MM.1S (cell line): ENCODE data around the gene UFD1.

Experiments
- DNase-seq: peaks from one replicate; pipeline ENCODE4 v3.0.0-alpha.2; 2015
- H2AFZ ChIP-seq: fragments of 300-600 bp; sonication (generic); 2 replicates; pipeline ENCODE4 v1.6.0; 2016; ENCODE audit warnings: antibody characterized with exemption, low read length
- H3F3A ChIP-seq: fragments of 300-600 bp; sonication (generic); 2 replicates; pipeline ENCODE4 v1.6.1; 2016; ENCODE audit warnings: mild to moderate bottlenecking, antibody characterized with exemption, low read length, moderate library complexity, mixed read lengths; ENCODE audit not compliant: insufficient read depth
- H3K27ac ChIP-seq: fragments of 300-600 bp; sonication (generic); 2 replicates; pipeline ENCODE4 v1.5.1; 2016; ENCODE audit warnings: mild to moderate bottlenecking, low read length
- H3K27me3 ChIP-seq: fragments of 300-600 bp; sonication (generic); replicated peaks from 2 replicates; pipeline ENCODE4 v1.6.0; 2016; ENCODE audit warnings: low read length; ENCODE audit not compliant: insufficient read depth
- H3K36me3 ChIP-seq: fragments of 300-600 bp; sonication (generic); replicated peaks from 2 replicates; pipeline ENCODE4 v1.6.1; 2016; ENCODE audit warnings: mild to moderate bottlenecking, low read length, mixed read lengths; ENCODE audit not compliant: insufficient read depth
- H3K4me1 ChIP-seq: fragments of 300-600 bp; sonication (generic); 2 replicates; pipeline ENCODE4 v1.6.1; 2016; ENCODE audit warnings: low read length, mixed read lengths
- H3K4me2 ChIP-seq: fragments of 300-600 bp; sonication (generic); 2 replicates; pipeline ENCODE4 v1.6.0; 2016; ENCODE audit warnings: low read depth, low read length
- H3K4me3 ChIP-seq: fragments of 300-600 bp; sonication (generic); 2 replicates; pipeline ENCODE4 v1.5.1; 2016; ENCODE audit warnings: low read length, mixed read lengths
- H3K79me2 ChIP-seq: fragments of 300-600 bp; sonication (generic); 2 replicates; pipeline ENCODE4 v1.6.1; 2016; ENCODE audit warnings: mixed run types, low read length, mixed read lengths
- H3K9ac ChIP-seq: fragments of 300-600 bp; sonication (generic); 2 replicates; pipeline ENCODE4 v1.6.1; 2016; ENCODE audit warnings: low read length, mixed read lengths
- H3K9me2 ChIP-seq: fragments of 300-600 bp; sonication (generic); replicated peaks from 2 replicates; pipeline ENCODE4 v1.6.1; 2016; ENCODE audit warnings: mild to moderate bottlenecking, low read length, mixed read lengths; ENCODE audit not compliant: insufficient read depth
- H3K9me3 ChIP-seq: fragments of 300-600 bp; sonication (generic); replicated peaks from 2 replicates; pipeline ENCODE4 v1.6.1; 2016; ENCODE audit warnings: mild to moderate bottlenecking, low read length, mixed read lengths; ENCODE audit not compliant: insufficient read depth
- H4K20me1 ChIP-seq: fragments of 300-600 bp; sonication (generic); 2 replicates; pipeline ENCODE4 v1.6.1; 2016; ENCODE audit warnings: mild to moderate bottlenecking, low read length, moderate library complexity, mixed read lengths; ENCODE audit not compliant: insufficient read depth
- EZH2 ChIP-seq: fragments of 300-600 bp; sonication (generic); optimal IDR thresholded peaks from 2 replicates; pipeline ENCODE3; 2017; ENCODE audit warnings: low read depth, mild to moderate bottlenecking, antibody characterized with exemption, low read length, mixed read lengths
- EZH2phosphoT487 ChIP-seq: fragments of 300-600 bp; sonication (generic); IDR thresholded peaks from 2 replicates; pipeline ENCODE4 v1.6.1; 2018; ENCODE audit warnings: antibody characterized with exemption, low read length
- TF ChIP-seq, protein P1 (sequence below): fragments of 300-600 bp; sonication (generic); IDR thresholded peaks from 2 replicates; pipeline ENCODE4 v1.5.1; 2016; ENCODE audit warnings: antibody characterized with exemption, low read length, mixed read lengths

The UFD1 gene

DNA sequence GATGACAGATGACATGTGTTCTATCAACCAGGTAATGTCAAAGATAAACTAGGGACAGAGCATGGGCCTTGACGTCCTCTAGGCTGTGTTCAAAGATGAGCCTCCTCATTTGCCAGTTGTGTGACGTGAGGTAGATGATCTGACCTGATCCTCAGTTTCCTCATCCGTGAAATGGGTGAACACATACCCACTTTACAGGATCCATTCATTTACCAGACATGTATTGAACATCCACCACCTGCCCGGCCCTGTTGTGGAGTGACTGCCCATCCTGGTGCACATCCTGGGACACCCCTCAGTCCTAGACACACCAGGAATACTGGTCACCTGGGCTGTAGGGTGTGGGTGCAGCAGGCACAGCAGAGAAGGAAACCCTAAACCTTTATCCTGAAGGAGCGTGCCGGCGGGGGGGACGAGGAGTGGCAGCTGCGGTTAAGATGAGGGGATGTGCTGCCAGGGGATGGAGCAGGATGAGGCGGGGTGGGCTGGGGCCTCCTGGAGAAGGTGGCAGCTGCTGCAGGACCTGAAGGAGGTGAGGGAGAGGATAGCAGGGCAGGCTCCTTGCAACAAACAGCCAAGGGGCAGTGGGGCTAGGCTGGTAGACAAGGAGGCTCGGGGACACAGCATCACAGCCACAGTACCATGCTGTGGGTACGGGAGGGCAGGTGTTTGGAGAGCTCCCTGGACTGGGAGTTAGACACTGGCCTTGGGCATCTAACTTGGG lies 36.8 kb upstream of the UFD1 start:
- Histone ChIP-seq H3F3A (no peaks in the 10 kb centered on the region), H3K9me3 (no peaks in the 10 kb centered on the region), H3K9ac (no peak overlapping the region), H3K79me2 (no peaks in the 10 kb centered on the region), H3K27ac (no peak overlapping the region), H3K27me3 (no peaks in the 10 kb centered on the region), H3K36me3 (no peaks in the 10 kb centered on the region), H4K20me1 (no peaks in the 10 kb centered on the region), H3K4me2 (no peak overlapping the region), H3K4me1 (no peaks in the 10 kb centered on the region), H3K4me3 (no peak overlapping the region), H2AFZ (no peak overlapping the region), H3K9me2 (no peaks in the 10 kb centered on the region)
- no peak for TF ChIP-seq EZH2phosphoT487
- TF ChIP-seq, protein P1, sequence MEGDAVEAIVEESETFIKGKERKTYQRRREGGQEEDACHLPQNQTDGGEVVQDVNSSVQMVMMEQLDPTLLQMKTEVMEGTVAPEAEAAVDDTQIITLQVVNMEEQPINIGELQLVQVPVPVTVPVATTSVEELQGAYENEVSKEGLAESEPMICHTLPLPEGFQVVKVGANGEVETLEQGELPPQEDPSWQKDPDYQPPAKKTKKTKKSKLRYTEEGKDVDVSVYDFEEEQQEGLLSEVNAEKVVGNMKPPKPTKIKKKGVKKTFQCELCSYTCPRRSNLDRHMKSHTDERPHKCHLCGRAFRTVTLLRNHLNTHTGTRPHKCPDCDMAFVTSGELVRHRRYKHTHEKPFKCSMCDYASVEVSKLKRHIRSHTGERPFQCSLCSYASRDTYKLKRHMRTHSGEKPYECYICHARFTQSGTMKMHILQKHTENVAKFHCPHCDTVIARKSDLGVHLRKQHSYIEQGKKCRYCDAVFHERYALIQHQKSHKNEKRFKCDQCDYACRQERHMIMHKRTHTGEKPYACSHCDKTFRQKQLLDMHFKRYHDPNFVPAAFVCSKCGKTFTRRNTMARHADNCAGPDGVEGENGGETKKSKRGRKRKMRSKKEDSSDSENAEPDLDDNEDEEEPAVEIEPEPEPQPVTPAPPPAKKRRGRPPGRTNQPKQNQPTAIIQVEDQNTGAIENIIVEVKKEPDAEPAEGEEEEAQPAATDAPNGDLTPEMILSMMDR = no peak
- no peak for TF ChIP-seq EZH2
- no peak for DNase-seq

- Histone ChIP-seq H4K20me1 (no peaks in the 10 kb centered on the region), H3K4me3 (no peak overlapping the region), H3F3A (no peaks in the 10 kb centered on the region), H3K9me2 (no peaks in the 10 kb centered on the region), H3K36me3 (no peaks in the 10 kb centered on the region), H3K4me1 (no peaks in the 10 kb centered on the region), H3K79me2 (no peaks in the 10 kb centered on the region), H3K9me3 (no peaks in the 10 kb centered on the region), H3K9ac (no peak overlapping the region), H2AFZ (no peak overlapping the region), H3K27ac (no peak overlapping the region), H3K4me2 (no peak overlapping the region), H3K27me3 (no peaks in the 10 kb centered on the region)
- TF ChIP-seq EZH2 (no peak), EZH2phosphoT487 (no peak)
- TF ChIP-seq, protein P1 = no peak
- DNase-seq = no peak
These were observed 36.0 kb upstream of the UFD1 start for GRCh38 chr22:19514831-19515565.

GRCh38 chr22:19513823-19514222 lies 34.8 kb upstream of the UFD1 start:
- H3F3A ChIP-seq = no peaks in the 10 kb centered on the region
- H3K36me3 ChIP-seq = no peaks in the 10 kb centered on the region
- no peak for DNase-seq

More at GRCh38 chr22:19513823-19514222, 34.8 kb upstream of the UFD1 start:
- Histone ChIP-seq H3K4me3 (no peak overlapping the region), H3K9me3 (no peaks in the 10 kb centered on the region), H3K4me1 (no peaks in the 10 kb centered on the region), H3K27ac (no peak overlapping the region), H3K9me2 (no peaks in the 10 kb centered on the region), H4K20me1 (no peaks in the 10 kb centered on the region), H3K9ac (no peak overlapping the region), H3K79me2 (no peaks in the 10 kb centered on the region), H2AFZ (no peak overlapping the region), H3K4me2 (no peak overlapping the region), H3K27me3 (no peaks in the 10 kb centered on the region)
- TF ChIP-seq, protein P1 = no peak
- TF ChIP-seq EZH2phosphoT487 (no peak), EZH2 (no peak)
